LNCaP clone FGC (cell line): ENCODE results near the gene RAB13.

Experiments
- DNase-seq: peaks from one replicate; pipeline ENCODE4 v3.0.0-alpha.2; 2011; ENCODE audit warnings: low read depth
- H3K4me3 ChIP-seq: 2 replicates; pipeline ENCODE4 v1.5.1; 2011; ENCODE audit warnings: mild to moderate bottlenecking, low read depth, low read length, control low read depth
- CTCF ChIP-seq: IDR thresholded peaks from 2 replicates; pipeline ENCODE4 v1.5.1; 2012; ENCODE audit warnings: mild to moderate bottlenecking; ENCODE audit not compliant: control insufficient read depth, insufficient read depth; ENCODE audit errors: extremely low read depth

The RAB13 gene

GRCh38 chr1:153932156-153933131, 53.7 kb downstream of the RAB13 start:
- no peak for TF ChIP-seq CTCF
- H3K4me3 ChIP-seq = no peak overlapping the region
- DNase-seq = no peak
